Measurements from ENCODE around the gene PTDSS2. TPM values are rescaled to one million over a fixed set of nuclear protein-coding genes. Genes with fewer than 3 reads are reported as not detected.

Gene PTDSS2
- total and polyA plus RNA-seq, 2 donors (not counting 1 experiment from before 2014, with no cell fraction given): 22.1 to 29.0 TPM

DNA sequence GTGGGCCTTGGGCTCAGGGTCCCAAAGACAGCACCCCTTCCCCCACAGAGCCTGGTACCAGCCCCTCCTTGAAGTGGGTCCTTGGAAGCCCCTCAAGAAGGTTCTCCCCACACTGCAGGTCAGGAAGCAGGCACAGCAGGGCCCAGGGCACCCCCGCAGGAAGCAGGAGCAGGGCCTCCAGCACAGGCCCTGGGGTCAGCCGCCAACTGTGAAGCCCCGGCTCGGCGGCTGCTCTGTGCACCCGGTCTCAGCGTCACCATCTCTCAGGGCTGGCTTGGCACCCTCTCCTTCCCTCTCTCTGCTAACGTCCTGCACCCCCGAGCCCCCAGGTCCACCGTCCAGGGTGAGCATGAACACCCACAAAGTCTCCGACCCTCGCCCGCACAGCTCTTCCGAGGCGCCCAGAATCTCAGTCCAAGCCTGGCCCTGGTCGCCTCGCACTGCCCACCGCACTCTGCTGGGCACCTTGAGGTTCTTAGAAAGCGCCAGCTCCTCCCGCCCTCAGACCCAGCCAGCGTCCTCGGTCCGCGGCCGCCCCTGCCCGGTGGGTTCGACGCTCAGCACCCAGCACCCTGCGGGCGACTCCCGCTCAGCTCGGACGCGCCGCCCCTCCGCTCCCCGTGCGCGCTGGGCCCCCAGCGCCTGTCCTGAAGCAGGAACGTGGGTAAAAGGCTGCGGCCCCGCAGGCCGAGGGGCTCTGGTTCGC lies 33.9 kb upstream of the PTDSS2 start:
- Mint-ChIP-seq H3K9me3 (ENCODE audit: insufficient read depth) (no peaks in the 10 kb centered on the region), H3K27me3 (no peaks in the 10 kb centered on the region), H3K4me3 (peak overlapping the region; percentile 89), H3K27ac (peak overlapping the region; percentile 76), H3K4me1 (peaks cover 24% of the 10 kb centered on the region)
- ChIA-PET CTCF (interaction anchor here (1.5 to 1.8 kb wide), 2 partner anchors 9 to 32 kb away, joined by 6 to 17 read pairs; no protein-coding TSS in a partner anchor), POLR2A (interaction anchor here (1.1 to 1.7 kb wide), 4 partner anchors 10 to 209 kb away, joined by 3 to 14 read pairs (median 4); partner anchors contain the start of genes BET1L, RIC8A and RNH1)
- 8% methylated on average over 45 of the region's 45 CpGs for WGBS (ENCODE audit: insufficient coverage)
- intact Hi-C loops (cut with micrococcal nuclease): no loop called here
- DNase-seq (no peak), ATAC-seq (ENCODE audit: low read depth) (no peak)
- Histone ChIP-seq H3K36me3 (replicated peaks in 1 of 2; ENCODE audit: control extremely low read depth in 1 of 2, control insufficient read depth in 1 of 2, extremely low read depth in 1 of 2, insufficient read depth in 2 of 2, low read length in 1 of 2) (no peaks in the 10 kb centered on the region), H4K20me1 (ENCODE audit: control insufficient read depth, insufficient read depth, low read length, poor library complexity, severe bottlenecking) (peaks cover 5% of the 10 kb centered on the region), H3K9ac (ENCODE audit: low read length) (peak overlapping the region; percentile 77), H3K79me2 (ENCODE audit: control insufficient read depth, insufficient read depth, low read length) (peaks cover 13% of the 10 kb centered on the region), H3K27ac (ENCODE audit: low read length in 2 of 2) (no peak overlapping the region), H3K9me3 (ENCODE audit: control extremely low read depth in 1 of 3, control insufficient read depth in 2 of 3, insufficient read depth in 1 of 3, low read length in 2 of 3) (no peaks in the 10 kb centered on the region), H3K4me1 (ENCODE audit: control insufficient read depth in 2 of 2, insufficient read depth in 2 of 2, low read length in 2 of 2) (peaks cover 24 to 37% of the 10 kb centered on the region in 2 donors), H3K4me3 (ENCODE audit: control extremely low read depth in 1 of 5, extremely low read depth in 1 of 5, insufficient read depth in 1 of 5, low read depth in 2 of 5, low read length in 4 of 5) (peak overlapping the region in 4 of 5 experiments; percentile 65 to 79 (median 71)), H3K4me2 (replicated peaks; ENCODE audit: low read depth, low read length, poor library complexity, severe bottlenecking) (peak overlapping the region; percentile 99), H2AFZ (ENCODE audit: insufficient read depth, low read depth, low read length, poor library complexity, severe bottlenecking) (peak overlapping the region; percentile 80), H3K27me3 (replicated peaks in 1 of 4; ENCODE audit: control extremely low read depth in 1 of 4, control insufficient read depth in 3 of 4, insufficient read depth in 4 of 4, low read length in 3 of 4) (no peaks in the 10 kb centered on the region)
- TF ChIP-seq, protein P1, sequence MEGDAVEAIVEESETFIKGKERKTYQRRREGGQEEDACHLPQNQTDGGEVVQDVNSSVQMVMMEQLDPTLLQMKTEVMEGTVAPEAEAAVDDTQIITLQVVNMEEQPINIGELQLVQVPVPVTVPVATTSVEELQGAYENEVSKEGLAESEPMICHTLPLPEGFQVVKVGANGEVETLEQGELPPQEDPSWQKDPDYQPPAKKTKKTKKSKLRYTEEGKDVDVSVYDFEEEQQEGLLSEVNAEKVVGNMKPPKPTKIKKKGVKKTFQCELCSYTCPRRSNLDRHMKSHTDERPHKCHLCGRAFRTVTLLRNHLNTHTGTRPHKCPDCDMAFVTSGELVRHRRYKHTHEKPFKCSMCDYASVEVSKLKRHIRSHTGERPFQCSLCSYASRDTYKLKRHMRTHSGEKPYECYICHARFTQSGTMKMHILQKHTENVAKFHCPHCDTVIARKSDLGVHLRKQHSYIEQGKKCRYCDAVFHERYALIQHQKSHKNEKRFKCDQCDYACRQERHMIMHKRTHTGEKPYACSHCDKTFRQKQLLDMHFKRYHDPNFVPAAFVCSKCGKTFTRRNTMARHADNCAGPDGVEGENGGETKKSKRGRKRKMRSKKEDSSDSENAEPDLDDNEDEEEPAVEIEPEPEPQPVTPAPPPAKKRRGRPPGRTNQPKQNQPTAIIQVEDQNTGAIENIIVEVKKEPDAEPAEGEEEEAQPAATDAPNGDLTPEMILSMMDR (IDR thresholded peaks at IDR 0.05): no peak
- no peak for TF ChIP-seq EZH2 (IDR thresholded peaks at IDR 0.05; ENCODE audit: borderline replicate concordance, insufficient read depth, low read depth, low read length, poor library complexity, severe bottlenecking)

Data from B cell (primary cell).